H1 (cell line): ENCODE results near the gene TAS2R30. TPM values are rescaled to one million over a fixed set of nuclear protein-coding genes. Genes with fewer than 3 reads are reported as not detected.

Experiments used
- CTCF ChIA-PET: fragments of 300-600 bp; sonication (Branson Sonifier 250); formaldehyde crosslinking; loops from one replicate; lab custom pipeline; 2021; ENCODE audit not compliant: partially characterized antibody; lab: Charles Lee
- POLR2A ChIA-PET: fragments of 300-600 bp; sonication (Branson Sonifier 250); formaldehyde crosslinking; loops from one replicate; lab custom pipeline; 2021; ENCODE audit warnings: inconsistent platforms; ENCODE audit not compliant: partially characterized antibody; lab: Charles Lee
- DNase-seq, 2 experiments: peaks; one replicate each; pipeline versions ENCODE4 v3.0.0 to v3.0.0-alpha.2; 2010 to 2022; ENCODE audit warnings: low spot score in 2 of 2, low read depth in 1 of 2, mixed read lengths in 1 of 2
- FAIRE-seq: peaks from 2 replicates; lab custom pipeline; 2011; peaks lifted over from hg19 to GRCh38; lab: Jason Lieb, UNC
- H2AFZ ChIP-seq: 2 replicates; pipeline ENCODE4 v1.8.1; 2012; ENCODE audit warnings: low read length, inconsistent platforms
- H2AK5ac ChIP-seq: 2 replicates; pipeline ENCODE4 v1.6.1; 2013; ENCODE audit warnings: low read depth, low read length
- H2BK120ac ChIP-seq: replicated peaks from 2 replicates; pipeline ENCODE3; 2013; ENCODE audit warnings: low read depth, low read length, inconsistent platforms
- H2BK12ac ChIP-seq: 2 replicates; pipeline ENCODE4 v1.6.1; 2013; ENCODE audit warnings: low read depth, low read length
- H2BK15ac ChIP-seq: 2 replicates; pipeline ENCODE4 v1.6.1; 2013; ENCODE audit warnings: low read length
- H2BK20ac ChIP-seq: 2 replicates; pipeline ENCODE4 v1.6.1; 2013; ENCODE audit warnings: low read length
- H2BK5ac ChIP-seq: 2 replicates; pipeline ENCODE4 v1.6.1; 2013; ENCODE audit warnings: low read depth, low read length
- H3K14ac ChIP-seq: 2 replicates; pipeline ENCODE4 v1.6.1; 2013; ENCODE audit warnings: inconsistent platforms; ENCODE audit not compliant: insufficient read length
- H3K18ac ChIP-seq: 2 replicates; pipeline ENCODE4 v1.6.1; 2013; ENCODE audit warnings: low read length; ENCODE audit errors: extremely low read depth
- H3K23ac ChIP-seq: 2 replicates; pipeline ENCODE4 v1.6.1; 2013; ENCODE audit warnings: inconsistent platforms; ENCODE audit not compliant: insufficient read length
- H3K23me2 ChIP-seq: 2 replicates; pipeline ENCODE4 v1.6.1; 2013; ENCODE audit warnings: low read depth, low read length
- H3K27ac ChIP-seq: 2 replicates; pipeline ENCODE4 v1.6.1; 2011; ENCODE audit warnings: low read depth, low read length, inconsistent platforms
- H3K27me3 ChIP-seq, 4 experiments: replicated peaks in 1 of 4; 1 replicate in 1 of 4; 2 replicates in 3 of 4; pipeline versions ENCODE4 v1.6.1 to v1.8.1; 2011 to 2013; ENCODE audit warnings: low read length in 3 of 4, mild to moderate bottlenecking in 3 of 4, inconsistent platforms in 2 of 4, mixed read lengths in 2 of 4, moderate library complexity in 1 of 4; ENCODE audit not compliant: control insufficient read depth in 3 of 4, insufficient read depth in 3 of 4; ENCODE audit errors: extremely low read depth in 1 of 4
- H3K36me3 ChIP-seq, 4 experiments: 2 replicates each; pipeline versions ENCODE4 v1.6.1 to v1.8.1; 2011 to 2013; ENCODE audit warnings: mild to moderate bottlenecking in 4 of 4, low read length in 3 of 4, moderate library complexity in 2 of 4, control low read depth in 1 of 4, inconsistent platforms in 1 of 4; ENCODE audit not compliant: insufficient read depth in 4 of 4, control insufficient read depth in 2 of 4
- H3K4ac ChIP-seq: replicated peaks from 2 replicates; pipeline ENCODE3; 2013; ENCODE audit warnings: low read length, low read depth, mixed read lengths, inconsistent platforms; ENCODE audit not compliant: insufficient read length
- H3K4me1 ChIP-seq, 4 experiments: replicated peaks in 1 of 4; 1 replicate in 1 of 4; 2 replicates in 3 of 4; pipeline versions ENCODE4 v1.6.1 to v1.8.1; 2011 to 2013; ENCODE audit warnings: low read length in 3 of 4, inconsistent platforms in 2 of 4, mixed read lengths in 1 of 4; ENCODE audit not compliant: insufficient read depth in 4 of 4, control insufficient read depth in 3 of 4
- H3K4me2 ChIP-seq, 2 experiments: 2 replicates each; pipeline versions ENCODE4 v1.6.1 to v1.8.1; 2011 to 2013; ENCODE audit warnings: low read depth in 2 of 2, low read length in 2 of 2, control low read depth in 1 of 2, inconsistent platforms in 1 of 2, mild to moderate bottlenecking in 1 of 2; ENCODE audit not compliant: insufficient read depth in 1 of 2
- H3K4me3 ChIP-seq, 4 experiments: fragments of 200-600, 300-600 bp in 1 of 4; sonication (generic), shearing (Covaris generic), sonication (Bioruptor Twin) in 1 of 4; 2 replicates each; pipeline versions ENCODE4 v1.5.1 to v1.8.1; 2011 to 2016; ENCODE audit warnings: low read length in 4 of 4, low read depth in 3 of 4, control low read depth in 2 of 4, inconsistent platforms in 2 of 4, mild to moderate bottlenecking in 2 of 4, mixed read lengths in 1 of 4, moderate library complexity in 1 of 4; ENCODE audit not compliant: insufficient read depth in 2 of 4; ENCODE audit errors: extremely low read depth in 1 of 4
- H3K56ac ChIP-seq: replicated peaks from 2 replicates; pipeline ENCODE3; 2013; ENCODE audit warnings: low read depth, mild to moderate bottlenecking, mixed read lengths, low read length, inconsistent platforms; ENCODE audit not compliant: insufficient read length
- H3K79me1 ChIP-seq: 2 replicates; pipeline ENCODE4 v1.6.1; 2013; ENCODE audit warnings: low read depth, low read length, control low read depth
- H3K79me2 ChIP-seq, 2 experiments: 2 replicates each; pipeline versions ENCODE4 v1.6.1 to v1.8.1; 2012 to 2013; ENCODE audit warnings: low read length in 2 of 2, mild to moderate bottlenecking in 2 of 2, inconsistent platforms in 1 of 2; ENCODE audit not compliant: insufficient read depth in 2 of 2, control insufficient read depth in 1 of 2
- H3K9ac ChIP-seq, 4 experiments: replicated peaks in 1 of 4; 1 replicate in 1 of 4; 2 replicates in 3 of 4; pipeline versions ENCODE4 v1.6.1 to v1.8.1; 2011 to 2013; ENCODE audit warnings: low read depth in 3 of 4, low read length in 3 of 4, control low read depth in 2 of 4, mild to moderate bottlenecking in 2 of 4, moderate library complexity in 2 of 4, inconsistent platforms in 1 of 4; ENCODE audit errors: extremely low read depth in 1 of 4
- H3K9me3 ChIP-seq, 2 experiments: 2 replicates each; pipeline versions ENCODE4 v1.6.1 to v1.8.1; 2012 to 2013; ENCODE audit warnings: mild to moderate bottlenecking in 2 of 2, moderate library complexity in 2 of 2, control low read depth in 1 of 2, inconsistent platforms in 1 of 2, low read depth in 1 of 2, low read length in 1 of 2, mixed read lengths in 1 of 2; ENCODE audit not compliant: insufficient read depth in 2 of 2
- H4K20me1 ChIP-seq, 2 experiments: replicated peaks in 1 of 2; 2 replicates each; pipeline versions ENCODE3 to v1.8.1; 2011 to 2013; ENCODE audit warnings: inconsistent platforms in 2 of 2, low read length in 2 of 2, mild to moderate bottlenecking in 1 of 2; ENCODE audit not compliant: insufficient read depth in 2 of 2, control insufficient read depth in 1 of 2
- H4K5ac ChIP-seq: 2 replicates; pipeline ENCODE4 v1.6.1; 2013; ENCODE audit warnings: low read length, low read depth, mixed read lengths, inconsistent platforms; ENCODE audit not compliant: insufficient read length
- H4K8ac ChIP-seq: 2 replicates; pipeline ENCODE4 v1.8.0; 2013; ENCODE audit warnings: mild to moderate bottlenecking, moderate library complexity, low read length, inconsistent platforms; ENCODE audit not compliant: insufficient read depth; ENCODE audit errors: extremely low read depth
- H4K91ac ChIP-seq: replicated peaks from 2 replicates; pipeline ENCODE3; 2013; ENCODE audit warnings: low read length, mixed read lengths, inconsistent platforms; ENCODE audit not compliant: insufficient read length
- BCL11A ChIP-seq, 2 experiments: IDR thresholded peaks; one replicate each; pipeline ENCODE4 v1.6.1; 2011; ENCODE audit warnings: low read depth in 2 of 2, low read length in 2 of 2, mild to moderate bottlenecking in 2 of 2
- CBX5 ChIP-seq: fragments of 300-800, 300-1000 bp; sonication (generic); IDR thresholded peaks from 2 replicates; pipeline ENCODE4 v1.7.1; 2016; ENCODE audit warnings: antibody characterized with exemption, low read length, low read depth
- EP300 ChIP-seq, 2 experiments: IDR thresholded peaks; 1 replicate in 1 of 2; 2 replicates in 1 of 2; pipeline ENCODE4 v1.6.1; 2011 to 2012; ENCODE audit warnings: low read depth in 2 of 2, low read length in 2 of 2, mild to moderate bottlenecking in 2 of 2, borderline replicate concordance in 1 of 2, inconsistent platforms in 1 of 2, moderate library complexity in 1 of 2
- FOSL1 ChIP-seq: IDR thresholded peaks from 2 replicates; pipeline ENCODE4 v1.6.1; 2011; ENCODE audit warnings: mild to moderate bottlenecking, low read depth, low read length, moderate library complexity; ENCODE audit not compliant: insufficient read depth
- JUN ChIP-seq: IDR thresholded peaks from 2 replicates; pipeline ENCODE4 v1.6.1; 2011; ENCODE audit warnings: low read depth, mild to moderate bottlenecking, improper control_type of control experiment, low read length
- NRF1 ChIP-seq: IDR thresholded peaks from 2 replicates; pipeline ENCODE4 v1.6.1; 2011; ENCODE audit warnings: mild to moderate bottlenecking, low read depth, low read length, improper control_type of control experiment
- TBP ChIP-seq: IDR thresholded peaks from 2 replicates; pipeline ENCODE4 v1.6.1; 2011; ENCODE audit warnings: low read depth, low read length, improper control_type of control experiment
- WGBS, 2 experiments: shearing (Covaris generic) in 1 of 2; methylation state at CpG; one replicate each; pipeline versions ENCODE4 v1.1.6 to v1.1.7; 2013 to 2015; ENCODE audit warnings: low lambda C conversion rate in 2 of 2, mixed read lengths in 2 of 2, inconsistent platforms in 1 of 2, low coverage in 1 of 2, missing lambda C conversion rate in 1 of 2; ENCODE audit not compliant: insufficient replicate concordance in 2 of 2, insufficient coverage in 1 of 2, insufficient read length in 1 of 2; ENCODE audit errors: extremely low coverage in 1 of 2, missing lambda C conversion rate in 1 of 2; 5-methylcytosine and 5-hydroxymethylcytosine counted together
- polyA plus RNA-seq, 7 experiments: library from polyadenylated mRNA; depleted of rRNA in 3 of 7; stranded (reverse) in 5 of 7; unstranded in 2 of 7; fragments of >200 nt in 5 of 7; fragments of 200-250 nt in 2 of 7; gene quantifications; 1 replicate in 5 of 7; 2 replicates in 1 of 7; 4 replicates in 1 of 7; pipeline versions ENCODE4 v1.2.1 to v1.2.3, GENCODE V29; 2011 to 2013; ENCODE audit warnings: missing spikeins in 2 of 7, mixed read lengths in 2 of 7
- total RNA-seq: library from RNA; stranded (reverse); fragmentation: NEBNext Ultra II Directional; extraction: Animal tissue kit (Norgen Biotek cat#: 25700); gene quantifications from 2 replicates; pipeline ENCODE4 v1.2.1, GENCODE V29; 2021
- TF ChIP-seq, protein P1 (sequence below): IDR thresholded peaks from 2 replicates; pipeline ENCODE4 v1.6.1; 2011; ENCODE audit warnings: low read depth, mild to moderate bottlenecking, low read length; ENCODE audit not compliant: insufficient read depth

The TAS2R30 gene
- total and polyA plus RNA-seq, 2 of the 8 experiments (the other 6 are each of a cell fraction or from before 2014, with no cell fraction given): 0.33 to 1.0 TPM

DNA sequence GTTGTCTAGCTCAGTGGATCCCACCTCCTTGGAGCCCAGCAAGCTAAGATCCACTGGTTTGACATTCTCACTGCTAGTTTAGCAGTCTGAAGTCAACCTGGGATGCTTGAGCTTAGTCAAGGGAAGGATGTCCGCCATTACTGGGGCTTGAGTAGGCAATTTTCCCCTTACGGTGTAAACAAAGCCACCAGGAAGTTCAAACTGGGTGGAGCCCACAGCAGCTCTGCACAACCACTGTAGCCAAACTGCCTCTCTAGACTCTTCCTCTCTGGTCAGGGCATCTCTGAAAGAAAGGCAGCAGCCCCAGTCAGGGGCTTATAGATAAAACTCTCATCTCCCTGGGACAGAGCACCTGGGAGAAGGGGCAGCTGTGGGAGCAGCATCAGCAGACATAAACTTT lies 25.6 kb downstream of the TAS2R30 start:
- FAIRE-seq: no peak
- H3K9ac ChIP-seq: no peak overlapping the region
- no peak overlapping the region for H2BK5ac ChIP-seq
- no peak overlapping the region for H2BK15ac ChIP-seq
- H3K56ac ChIP-seq: no peak overlapping the region
- ChIA-PET POLR2A (interaction anchor here (1.0 to 2.5 kb wide), 2 partner anchors 9 to 62 kb away, joined by 3 to 9 read pairs; partner anchors contain the start of gene SMIM10L1), CTCF (no interaction called here)
- no peak overlapping the region for H2BK120ac ChIP-seq
- no peaks in the 10 kb centered on the region for H3K4me1 ChIP-seq
- no peak overlapping the region for H4K91ac ChIP-seq
- no peak overlapping the region for H3K4ac ChIP-seq
- no peak overlapping the region for H3K14ac ChIP-seq
- no peak overlapping the region for H3K18ac ChIP-seq
- no peaks in the 10 kb centered on the region for H3K23me2 ChIP-seq
- H4K5ac ChIP-seq: no peak overlapping the region
- no peak overlapping the region for H3K4me2 ChIP-seq
- WGBS, 2 experiments: 93% methylated on average over 2 of the region's 2 CpGs; no CpG with 5 or more reads in 1 of the 2 experiments
- H3K4me3 ChIP-seq: no peak overlapping the region
- no peaks in the 10 kb centered on the region; the same call in 1 of the 2 replicates for H3K79me1 ChIP-seq
- TF ChIP-seq NRF1: no peak
- TF ChIP-seq TBP: no peak
- TF ChIP-seq FOSL1: no peak
- no peak for TF ChIP-seq JUN
- TF ChIP-seq CBX5: no peak
- no peak for TF ChIP-seq BCL11A (IDR thresholded peaks at IDR 0.05; ENCODE audit: low read depth in 2 of 2, low read length in 2 of 2)
- TF ChIP-seq EP300 (IDR thresholded peaks at IDR 0.05; ENCODE audit: borderline replicate concordance in 1 of 2, low read depth in 2 of 2, low read length in 2 of 2): no peak
- TF ChIP-seq, protein P1, sequence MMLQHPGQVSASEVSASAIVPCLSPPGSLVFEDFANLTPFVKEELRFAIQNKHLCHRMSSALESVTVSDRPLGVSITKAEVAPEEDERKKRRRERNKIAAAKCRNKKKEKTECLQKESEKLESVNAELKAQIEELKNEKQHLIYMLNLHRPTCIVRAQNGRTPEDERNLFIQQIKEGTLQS: no peak
- H2BK20ac ChIP-seq: no peak overlapping the region
- no peak overlapping the region for H3K27ac ChIP-seq
- H2AK5ac ChIP-seq: no peak overlapping the region
- no peaks in the 10 kb centered on the region for H3K36me3 ChIP-seq
- H2AFZ ChIP-seq: no peak overlapping the region
- DNase-seq: no peak
- no peaks in the 10 kb centered on the region for H4K20me1 ChIP-seq
- no peak overlapping the region for H2BK12ac ChIP-seq
- H3K23ac ChIP-seq: no peak overlapping the region
- H3K9me3 ChIP-seq: no peaks in the 10 kb centered on the region; a peak in 1 of 4 replicates
- H3K79me2 ChIP-seq: peaks cover 3 to 74% of the 10 kb centered on the region in 2 experiments; a peak in 2 of 4 replicates
- H4K8ac ChIP-seq: no peak overlapping the region
- no peaks in the 10 kb centered on the region for H3K27me3 ChIP-seq
